GM21423 (cell line): ENCODE measurements around the gene PELI2.
"Not testable (repeated sequence)": the region's sequence is repeated elsewhere in the genome, so short reads cannot be mapped to it uniquely, and the experiment has no call there.

Experiments
- ATAC-seq: cut with Tn5 transposase; IDR thresholded peaks from one replicate; pipeline ENCODE4 v1.9.1; 2021; ENCODE audit warnings: mild to moderate bottlenecking, moderate library complexity; ENCODE audit not compliant: unreplicated experiment

Gene PELI2

DNA sequence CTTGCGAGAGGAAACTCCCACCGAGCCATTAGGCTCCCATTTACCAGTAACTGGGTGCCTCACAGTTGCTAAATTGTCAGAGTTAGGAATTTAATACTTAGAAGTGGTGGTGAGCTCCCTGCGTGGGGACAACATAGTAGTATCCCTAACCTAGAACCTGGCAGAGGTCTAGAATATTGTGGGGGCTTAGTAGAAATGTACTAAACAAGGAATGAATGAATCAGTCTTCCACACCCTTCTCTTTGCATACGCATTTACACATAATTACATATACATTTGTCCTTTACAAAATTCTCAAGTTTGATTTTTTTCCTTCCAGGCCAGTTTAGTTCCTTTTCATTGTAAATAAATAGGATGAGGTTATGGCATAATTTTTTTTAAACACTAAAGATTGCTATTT, 24.1 kb downstream of the PELI2 start:
- ATAC-seq: no peak

- ATAC-seq: no peak
Observed at GRCh38 chr14:56143025-56143424, 24.8 kb downstream of the PELI2 start.

DNA sequence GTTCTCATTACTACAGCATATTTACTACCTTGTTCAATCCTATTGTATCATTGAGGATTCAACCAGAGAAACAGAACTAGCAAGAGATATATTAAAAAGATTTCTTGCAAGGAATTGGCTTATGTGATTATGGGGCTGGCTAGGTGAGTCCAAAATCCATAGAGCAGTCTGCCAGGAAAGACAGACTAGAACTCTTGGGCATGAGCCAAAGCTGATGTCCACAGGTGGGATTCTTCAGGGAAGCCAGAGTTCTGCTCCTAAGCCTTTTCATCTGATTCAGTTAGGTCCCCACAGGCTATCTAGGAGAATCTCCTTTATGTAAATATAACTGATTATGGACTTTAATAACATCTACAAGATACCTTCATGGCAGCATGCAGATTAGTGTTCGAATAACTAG, 26.0 kb downstream of the PELI2 start:
- no peak for ATAC-seq

DNA sequence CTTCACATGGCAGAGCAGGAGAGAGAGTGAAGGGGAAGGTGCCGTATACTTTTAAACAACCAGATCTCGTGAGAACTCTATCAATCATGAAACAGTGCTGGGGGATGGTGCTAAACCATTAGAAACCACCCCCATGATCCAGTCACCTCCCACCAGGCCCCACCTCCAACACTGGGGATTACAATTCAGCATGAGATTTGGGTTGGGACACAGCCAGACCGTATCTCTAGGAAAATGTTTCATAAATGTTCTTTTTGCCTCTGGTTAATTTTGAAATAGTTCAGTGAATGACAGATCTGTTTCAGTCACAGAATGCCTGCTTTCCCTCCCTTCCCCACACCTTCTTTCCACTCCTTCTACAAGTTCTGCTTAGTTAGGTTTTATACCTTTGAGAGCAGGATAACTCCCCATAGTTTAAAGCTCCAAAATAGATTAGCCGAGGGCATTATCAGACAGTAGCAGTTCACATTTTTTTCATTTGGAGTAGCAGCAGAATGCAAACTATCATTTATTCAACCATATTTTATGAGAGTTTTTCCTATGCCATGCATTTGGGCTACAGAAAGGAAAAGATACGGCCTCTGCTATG, 27.1 kb downstream of the PELI2 start:
- ATAC-seq: no peak

DNA sequence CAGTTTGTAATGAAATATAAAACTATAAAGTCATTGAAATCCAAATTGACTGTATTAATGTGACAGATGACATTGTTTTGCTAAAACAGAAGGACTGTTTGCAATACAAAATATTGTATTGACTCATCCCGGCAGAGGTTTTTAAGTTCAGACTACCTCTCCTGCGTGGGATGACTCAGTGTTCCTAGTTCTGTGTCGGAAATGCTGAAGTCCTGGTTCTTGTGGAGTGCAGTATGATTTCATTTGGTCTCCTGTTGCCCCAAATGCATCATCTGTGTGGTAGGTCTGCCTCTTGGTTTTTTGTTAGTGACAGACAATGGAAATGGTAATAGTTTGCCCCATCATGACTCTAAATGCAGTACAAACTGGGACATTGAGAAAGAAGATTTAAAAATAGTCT, 27.8 kb downstream of the PELI2 start:
- ATAC-seq: no peak

- ATAC-seq: no peak
Observed at GRCh38 chr14:56147449-56147848, 29.2 kb downstream of the PELI2 start.

GRCh38 chr14:56147986-56148901, 30.0 kb downstream of the PELI2 start:
- no peak for ATAC-seq

DNA sequence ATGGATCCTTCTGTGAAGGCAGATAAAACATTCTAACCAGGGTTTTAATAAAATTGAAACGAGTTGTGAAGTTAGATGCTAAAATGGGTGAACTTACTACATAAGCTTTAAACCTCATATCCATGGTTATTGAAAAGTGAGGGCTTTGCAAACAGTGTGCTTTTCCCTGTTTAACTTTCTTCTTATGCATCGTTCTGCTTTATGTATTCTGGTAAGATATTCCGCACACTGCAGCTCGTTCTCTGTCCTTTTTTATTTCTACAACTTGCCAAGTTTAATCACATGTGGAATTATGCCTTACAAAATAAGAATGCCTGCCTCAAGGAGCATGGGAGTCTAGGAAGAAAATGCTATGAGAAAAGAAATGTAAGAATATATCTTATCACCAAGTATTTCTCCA, 30.9 kb downstream of the PELI2 start:
- ATAC-seq: no peak

DNA sequence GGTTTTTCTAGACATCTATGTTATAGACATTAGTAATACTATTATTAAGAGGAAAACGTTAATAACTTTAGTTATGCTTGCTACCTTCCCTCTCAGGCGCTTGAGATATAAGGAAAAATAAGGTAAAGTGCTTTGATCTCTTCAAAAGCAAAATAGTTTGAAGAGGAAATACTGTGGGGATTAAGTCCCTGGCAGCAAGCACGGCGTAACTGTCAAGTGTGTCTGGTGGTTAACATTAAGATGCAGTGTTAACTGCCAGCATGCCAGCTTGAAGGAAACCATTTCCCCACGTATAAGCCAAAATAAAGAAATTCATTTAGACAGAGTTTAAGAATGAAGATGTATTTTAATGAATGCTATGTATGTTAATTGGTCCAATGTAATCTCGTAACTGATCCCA, 31.8 kb downstream of the PELI2 start:
- ATAC-seq: no peak

DNA sequence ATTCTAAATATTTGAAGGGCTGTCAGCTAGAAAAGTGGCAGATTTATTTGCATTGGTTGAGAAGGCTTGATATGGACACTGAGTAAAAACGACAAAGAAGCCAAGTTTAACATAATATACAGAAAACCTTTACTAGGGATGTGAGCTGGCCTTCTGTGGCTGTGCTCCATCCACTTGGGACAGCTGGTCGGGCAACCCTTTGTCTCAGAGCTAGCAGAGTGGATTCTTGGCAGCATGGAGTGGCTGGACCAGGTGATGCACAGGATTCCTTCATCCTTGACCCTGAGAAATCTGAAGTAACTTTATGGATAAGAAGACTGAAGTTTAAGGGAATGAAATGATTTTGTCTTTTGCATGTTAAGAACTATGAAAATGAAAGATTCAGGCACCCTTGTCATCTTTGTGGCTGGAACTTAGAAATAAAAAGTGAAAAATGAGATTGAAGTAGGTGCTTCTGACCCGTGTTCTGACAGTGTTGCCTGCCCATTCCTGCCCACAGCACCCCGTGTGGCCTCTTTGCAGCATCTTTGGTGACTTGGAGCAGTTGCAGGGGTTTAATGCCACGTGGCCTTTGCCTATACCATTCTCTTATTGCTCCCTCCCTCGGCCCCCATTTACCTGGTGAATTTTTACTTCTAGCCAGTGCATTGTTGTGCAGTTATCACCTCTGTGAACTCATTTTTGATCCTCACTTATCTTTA, 32.6 kb downstream of the PELI2 start:
- no peak for ATAC-seq

- no peak for ATAC-seq
Observed at GRCh38 chr14:56152221-56152620, 34.0 kb downstream of the PELI2 start.

DNA sequence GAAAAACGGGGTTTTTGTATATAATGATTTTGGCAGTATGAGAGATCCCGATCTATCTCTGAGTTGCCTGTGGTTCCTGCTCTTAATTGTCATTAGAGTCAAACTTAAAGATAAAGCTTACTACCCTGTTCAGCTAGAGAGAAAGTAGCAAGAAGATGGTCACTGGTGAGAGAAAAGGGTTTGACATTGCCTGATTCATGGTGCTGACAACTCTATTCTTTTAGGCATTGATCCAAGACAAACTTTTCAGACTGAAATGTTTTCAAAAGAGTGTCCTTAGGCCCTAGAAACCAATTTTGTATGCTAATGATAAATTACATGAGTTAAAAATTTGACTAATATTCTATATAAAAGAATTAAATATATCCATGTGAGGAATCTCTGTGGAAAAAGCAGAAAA, 35.1 kb downstream of the PELI2 start:
- no peak for ATAC-seq

DNA sequence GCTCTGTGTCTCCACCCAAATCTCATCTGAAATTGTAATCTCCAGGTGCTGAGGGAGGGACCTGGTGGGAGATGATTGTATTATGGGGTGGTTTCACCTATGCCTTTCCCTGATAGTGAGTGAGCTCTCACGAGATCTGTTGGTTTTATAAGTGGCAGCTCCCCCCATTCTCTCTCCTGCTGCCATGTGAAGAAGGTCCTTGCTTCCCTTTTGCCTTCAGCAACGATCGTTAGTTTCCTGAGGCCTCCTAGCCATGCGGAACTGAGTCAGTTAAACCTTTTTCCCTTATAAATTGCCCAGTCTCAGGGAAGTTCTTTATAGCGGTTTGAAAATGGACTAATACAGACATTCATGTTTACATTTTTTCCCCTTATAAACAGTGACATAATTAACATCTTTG, 36.1 kb downstream of the PELI2 start:
- ATAC-seq: no peak

DNA sequence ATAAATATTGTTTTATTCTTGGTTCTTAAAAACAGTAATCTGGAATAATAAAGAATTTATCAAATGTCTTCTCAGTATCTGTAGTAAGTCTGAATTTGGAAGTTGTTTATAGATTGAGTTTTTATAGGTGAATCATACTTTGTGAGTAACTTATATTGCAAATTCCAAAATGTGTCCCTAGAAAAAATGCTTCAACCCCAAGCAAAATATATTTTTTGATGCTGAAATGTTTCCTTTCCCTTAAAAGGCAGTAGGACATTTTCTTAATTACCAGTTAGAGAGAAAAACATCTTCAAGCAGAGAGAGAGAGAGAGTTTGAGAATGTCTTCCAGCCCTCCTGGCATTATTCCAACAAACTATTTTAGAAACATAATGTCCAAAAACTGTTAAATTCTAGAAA, 37.9 kb downstream of the PELI2 start:
- ATAC-seq: no peak

DNA sequence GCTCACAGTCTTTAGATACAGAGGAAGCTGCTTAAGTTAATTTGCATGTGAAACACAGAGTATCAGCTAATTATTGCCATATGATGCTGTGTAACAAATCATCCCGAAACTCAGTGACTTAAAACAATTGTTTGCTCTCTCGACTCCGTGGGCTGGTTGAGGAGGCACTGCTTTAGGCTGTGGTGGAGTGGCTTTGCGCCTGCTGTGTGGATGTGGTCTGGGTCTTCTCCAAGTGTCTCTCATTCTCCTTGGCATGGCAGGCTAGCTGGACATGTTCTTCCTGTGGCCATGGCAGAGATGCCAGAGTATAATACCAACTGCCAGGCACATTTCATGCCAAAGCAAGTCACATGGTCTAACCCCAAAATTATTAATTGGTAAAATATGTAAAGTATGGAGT, 40.9 kb downstream of the PELI2 start:
- ATAC-seq: no peak

- no peak for ATAC-seq
Observed at GRCh38 chr14:56160088-56160487, 41.9 kb downstream of the PELI2 start.

- ATAC-seq: no peak
Observed at GRCh38 chr14:56161658-56162057, 43.4 kb downstream of the PELI2 start.

- ATAC-seq: no peak
Observed at GRCh38 chr14:56162476-56162875, 44.3 kb downstream of the PELI2 start.

- not testable (repeated sequence) for ATAC-seq
Observed at GRCh38 chr14:56166579-56166978, 48.4 kb downstream of the PELI2 start.

DNA sequence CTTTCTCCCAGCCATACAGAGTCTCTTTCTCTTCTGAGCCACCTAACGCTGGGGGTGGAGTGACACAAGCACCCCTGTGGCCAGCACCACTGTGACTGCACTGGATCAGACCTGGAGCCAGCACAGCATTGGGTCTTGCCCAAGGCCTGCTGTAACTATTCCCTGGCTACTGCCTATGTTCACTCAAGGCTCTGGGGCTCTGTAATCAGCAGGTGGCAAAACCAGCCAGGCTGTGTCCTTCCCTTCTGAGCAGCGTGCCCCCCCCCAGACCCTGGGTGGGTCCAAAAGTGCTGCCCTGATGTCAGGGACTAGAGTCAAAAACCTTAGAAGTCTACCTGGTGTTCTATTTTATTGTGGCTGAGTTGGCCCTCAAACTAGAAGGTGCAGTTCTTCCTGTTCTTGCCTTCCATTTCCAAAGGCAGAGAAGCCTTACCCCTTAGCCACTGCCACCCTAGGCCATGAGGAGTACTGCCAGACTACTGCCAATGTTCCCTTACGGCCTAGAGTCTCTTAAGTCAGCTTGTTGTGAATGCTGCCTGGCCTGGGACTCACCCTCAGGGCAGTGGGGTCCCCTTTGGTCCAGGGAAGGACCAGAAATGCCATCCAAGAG, 49.9 kb downstream of the PELI2 start:
- no peak for ATAC-seq

GRCh38 chr14:56170028-56170427, 51.8 kb downstream of the PELI2 start:
- no peak for ATAC-seq
